ENCODE data around the gene FBXL15. TPM values are rescaled to one million over a fixed set of nuclear protein-coding genes. Genes with fewer than 3 reads are reported as not detected.

Gene FBXL15
- total RNA-seq, 2 donors from 2014 or later, result 9.7 to 11.4 TPM

GRCh38 chr10:102413806-102414561 is 6.7 kb upstream of the FBXL15 start:
- Mint-ChIP-seq H3K27me3 (ENCODE audit: insufficient read depth) (peaks cover 64% of the 10 kb centered on the region), H3K36me3 (ENCODE audit: low read depth) (no peaks in the 10 kb centered on the region), H3K4me3 (no peak overlapping the region), H3K27ac (no peak overlapping the region), H3K4me1 (peaks cover 21% of the 10 kb centered on the region), H3K9me3 (no peaks in the 10 kb centered on the region)
- peak overlapping the region; percentile 84 for H3K27ac ChIP-seq (ENCODE audit: low read depth, low read length)
- WGBS, 2 experiments (ENCODE audit: insufficient coverage in 1 of 2, insufficient read length in 1 of 2), result 89 to 94% methylated on average over 16 of the region's 16 CpGs
- TF ChIP-seq CTCF (conservative IDR thresholded peaks at IDR 0.05), result no peak
- H3K4me1 ChIP-seq (ENCODE audit: control insufficient read depth, insufficient read depth, low read length), result peaks cover 2% of the 10 kb centered on the region
- no peak for DNase-seq
- no peak overlapping the region for H3K9ac ChIP-seq (ENCODE audit: extremely low read depth, low read length, poor library complexity, severe bottlenecking)
- H3K9me3 ChIP-seq (ENCODE audit: control insufficient read depth, low read length), result no peaks in the 10 kb centered on the region
- H3K4me3 ChIP-seq (ENCODE audit: low read length), result no peak overlapping the region
- H3K27me3 ChIP-seq (ENCODE audit: control insufficient read depth, insufficient read depth, low read length, poor library complexity, severe bottlenecking), result peaks cover 55% of the 10 kb centered on the region
- H3K36me3 ChIP-seq (ENCODE audit: control insufficient read depth, insufficient read depth, low read length), result no peaks in the 10 kb centered on the region

GRCh38 chr10:102414749-102415148 is 5.9 kb upstream of the FBXL15 start:
- H3K36me3 ChIP-seq (ENCODE audit: control insufficient read depth, insufficient read depth, low read length), result no peaks in the 10 kb centered on the region
- no peak overlapping the region for H3K27ac ChIP-seq (ENCODE audit: low read depth, low read length)
- Mint-ChIP-seq H3K4me3 (no peak overlapping the region), H3K36me3 (ENCODE audit: low read depth) (no peaks in the 10 kb centered on the region), H3K27me3 (ENCODE audit: insufficient read depth) (peaks cover 58% of the 10 kb centered on the region), H3K27ac (no peak overlapping the region), H3K9me3 (no peaks in the 10 kb centered on the region), H3K4me1 (peaks cover 17% of the 10 kb centered on the region)
- peaks cover 4% of the 10 kb centered on the region for H3K4me1 ChIP-seq (ENCODE audit: control insufficient read depth, insufficient read depth, low read length)
- 85 to 93% methylated on average over 6 to 20 of the region's 20 CpGs for WGBS, 2 experiments (ENCODE audit: insufficient coverage in 1 of 2, insufficient read length in 1 of 2)
- TF ChIP-seq CTCF (conservative IDR thresholded peaks at IDR 0.05), result no peak
- H3K27me3 ChIP-seq (ENCODE audit: control insufficient read depth, insufficient read depth, low read length, poor library complexity, severe bottlenecking), result peaks cover 48% of the 10 kb centered on the region
- H3K9me3 ChIP-seq (ENCODE audit: control insufficient read depth, low read length), result no peaks in the 10 kb centered on the region
- H3K4me3 ChIP-seq (ENCODE audit: low read length), result no peak overlapping the region
- no peak overlapping the region for H3K9ac ChIP-seq (ENCODE audit: extremely low read depth, low read length, poor library complexity, severe bottlenecking)
- DNase-seq, result no peak

GRCh38 chr10:102416283-102416682 is 4.4 kb upstream of the FBXL15 start:
- peaks cover 45% of the 10 kb centered on the region for H3K27me3 Mint-ChIP-seq (ENCODE audit: insufficient read depth)
- H3K4me3 ChIP-seq (ENCODE audit: low read length), result no peak overlapping the region
- WGBS, 2 experiments (ENCODE audit: insufficient coverage in 1 of 2, insufficient read length in 1 of 2), result 80 to 92% methylated on average over 3 to 9 of the region's 9 CpGs
- no peak for DNase-seq
- H3K9ac ChIP-seq (ENCODE audit: extremely low read depth, low read length, poor library complexity, severe bottlenecking), result no peak overlapping the region
- H3K9me3 Mint-ChIP-seq, result no peaks in the 10 kb centered on the region
- H3K4me1 ChIP-seq (ENCODE audit: control insufficient read depth, insufficient read depth, low read length), result peaks cover 4% of the 10 kb centered on the region
- no peaks in the 10 kb centered on the region for H3K9me3 ChIP-seq (ENCODE audit: control insufficient read depth, low read length)
- H3K27ac ChIP-seq (ENCODE audit: low read depth, low read length), result no peak overlapping the region
- H3K36me3 ChIP-seq (ENCODE audit: control insufficient read depth, insufficient read depth, low read length), result no peaks in the 10 kb centered on the region
- no peaks in the 10 kb centered on the region for H3K36me3 Mint-ChIP-seq (ENCODE audit: low read depth)
- H3K27ac Mint-ChIP-seq, result no peak overlapping the region
- peaks cover 33% of the 10 kb centered on the region for H3K27me3 ChIP-seq (ENCODE audit: control insufficient read depth, insufficient read depth, low read length, poor library complexity, severe bottlenecking)
- peaks cover 7% of the 10 kb centered on the region for H3K4me1 Mint-ChIP-seq
- no peak overlapping the region for H3K4me3 Mint-ChIP-seq
- TF ChIP-seq CTCF (conservative IDR thresholded peaks at IDR 0.05), result no peak
